Left ventricle myocardium inferior (tissue), 1 donor: ENCODE measurements around the gene EYA2. TPM values are rescaled to one million over a fixed set of nuclear protein-coding genes. Genes with fewer than 3 reads are reported as not detected.

ENCODE experiments used
- DNase-seq: peaks from one replicate; pipeline ENCODE4 v3.0.0-alpha.2; 2020
- H3K27ac ChIP-seq: fragments of 200-600 bp; replicated peaks from 2 replicates; pipeline ENCODE4 v1.8.0; 2021
- H3K27me3 ChIP-seq: fragments of 200-600 bp; 2 replicates; pipeline ENCODE4 v1.8.0; 2021; ENCODE audit warnings: low read depth
- H3K36me3 ChIP-seq: fragments of 200-600 bp; 2 replicates; pipeline ENCODE4 v1.8.0; 2021
- H3K4me1 ChIP-seq: fragments of 200-600 bp; 2 replicates; pipeline ENCODE4 v1.8.0; 2021
- H3K4me3 ChIP-seq: fragments of 200-600 bp; 2 replicates; pipeline ENCODE4 v1.8.0; 2021; ENCODE audit warnings: mild to moderate bottlenecking, moderate library complexity
- H3K9me3 ChIP-seq: fragments of 200-600 bp; replicated peaks from 2 replicates; pipeline ENCODE4 v1.8.0; 2021
- intact Hi-C: fragments of 100-400 bp; cut with micrococcal nuclease; formaldehyde crosslinking; loops from one replicate; pipeline ENCODE4 v1.11.0; 2022
- total RNA-seq: library from RNA; stranded (reverse); fragmentation: NEBNext Ultra II Directional; extraction: Animal tissue kit (Norgen Biotek cat#: 25700); gene quantifications from one replicate; pipeline ENCODE4 v1.2.1, GENCODE V29; 2021
- TF ChIP-seq, protein P1 (sequence below): fragments of 200-600 bp; IDR thresholded peaks from 2 replicates; pipeline ENCODE4 v1.8.0; 2021; ENCODE audit warnings: antibody characterized with exemption, mild to moderate bottlenecking, borderline replicate concordance
- donor health status: DM: no; HTN: yes; CAD: no; lungs with severe emphysema.

The EYA2 gene
- total RNA-seq, 1 donor from 2014 or later, result 0.63 TPM

DNA sequence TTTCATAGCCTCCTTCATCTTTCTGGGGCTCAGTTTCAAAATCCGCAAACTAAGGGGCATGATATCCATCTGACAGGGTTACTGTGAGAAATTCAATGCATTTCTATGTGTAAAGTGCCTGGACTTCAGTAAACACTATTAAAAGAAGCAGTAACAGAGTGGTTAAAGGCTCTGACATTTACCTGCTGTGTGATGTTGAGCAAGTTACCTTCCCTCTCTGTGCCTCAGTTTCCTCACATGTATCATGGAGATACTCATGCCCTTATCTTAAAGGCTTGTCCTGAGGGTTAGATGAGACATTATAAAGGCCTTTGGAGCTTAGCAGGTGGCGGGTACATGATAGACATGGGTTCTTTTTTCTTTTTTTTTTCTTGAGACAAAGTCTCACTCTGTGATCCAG, 46.8 kb downstream of the EYA2 start:
- Histone ChIP-seq H3K36me3 (no peaks in the 10 kb centered on the region), H3K4me3 (no peak overlapping the region), H3K27ac (no peak overlapping the region), H3K4me1 (peaks cover 3% of the 10 kb centered on the region), H3K27me3 (peaks cover 60% of the 10 kb centered on the region), H3K9me3 (no peaks in the 10 kb centered on the region)
- intact Hi-C loops, result no loop called here
- DNase-seq, result no peak
- TF ChIP-seq, protein P1, sequence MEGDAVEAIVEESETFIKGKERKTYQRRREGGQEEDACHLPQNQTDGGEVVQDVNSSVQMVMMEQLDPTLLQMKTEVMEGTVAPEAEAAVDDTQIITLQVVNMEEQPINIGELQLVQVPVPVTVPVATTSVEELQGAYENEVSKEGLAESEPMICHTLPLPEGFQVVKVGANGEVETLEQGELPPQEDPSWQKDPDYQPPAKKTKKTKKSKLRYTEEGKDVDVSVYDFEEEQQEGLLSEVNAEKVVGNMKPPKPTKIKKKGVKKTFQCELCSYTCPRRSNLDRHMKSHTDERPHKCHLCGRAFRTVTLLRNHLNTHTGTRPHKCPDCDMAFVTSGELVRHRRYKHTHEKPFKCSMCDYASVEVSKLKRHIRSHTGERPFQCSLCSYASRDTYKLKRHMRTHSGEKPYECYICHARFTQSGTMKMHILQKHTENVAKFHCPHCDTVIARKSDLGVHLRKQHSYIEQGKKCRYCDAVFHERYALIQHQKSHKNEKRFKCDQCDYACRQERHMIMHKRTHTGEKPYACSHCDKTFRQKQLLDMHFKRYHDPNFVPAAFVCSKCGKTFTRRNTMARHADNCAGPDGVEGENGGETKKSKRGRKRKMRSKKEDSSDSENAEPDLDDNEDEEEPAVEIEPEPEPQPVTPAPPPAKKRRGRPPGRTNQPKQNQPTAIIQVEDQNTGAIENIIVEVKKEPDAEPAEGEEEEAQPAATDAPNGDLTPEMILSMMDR, result no peak

DNA sequence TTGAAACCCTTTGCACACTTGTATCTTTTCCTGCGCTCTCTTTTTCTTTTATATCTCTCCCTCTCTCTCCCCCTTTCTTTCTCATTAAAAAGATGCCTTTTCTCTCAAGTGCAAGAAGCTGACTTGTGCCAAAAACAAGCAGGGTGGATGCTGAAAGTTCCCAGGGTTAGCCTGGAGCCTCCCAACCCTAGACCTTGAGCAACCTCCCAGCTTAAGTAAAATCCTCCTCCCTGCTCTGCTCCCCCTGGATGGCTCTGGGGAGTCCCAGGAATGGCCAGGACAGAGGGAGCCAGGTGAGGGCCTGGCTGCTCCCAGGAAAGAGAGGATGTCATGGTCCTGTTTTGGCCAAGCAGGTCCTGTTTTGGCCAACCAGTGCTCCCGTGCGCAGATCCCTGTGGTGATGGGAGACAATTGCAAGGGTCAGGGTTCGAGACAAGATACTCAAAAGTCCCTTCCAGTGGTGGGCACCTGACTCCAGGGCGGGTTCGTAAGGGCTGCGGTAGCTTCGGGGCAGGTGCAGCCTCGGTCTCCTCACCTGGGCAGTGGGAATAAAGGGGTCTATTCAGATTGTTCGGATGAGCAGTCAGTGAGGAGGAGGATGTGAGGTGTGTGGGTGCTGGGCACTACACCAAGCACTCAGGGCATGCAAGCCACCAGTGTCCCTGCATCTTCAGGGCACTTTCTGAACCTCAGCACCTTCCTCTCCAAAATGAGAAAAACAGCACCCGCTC, 49.4 kb downstream of the EYA2 start:
- Histone ChIP-seq H3K36me3 (no peaks in the 10 kb centered on the region), H3K27me3 (peaks cover 65% of the 10 kb centered on the region), H3K4me1 (peaks cover 3% of the 10 kb centered on the region), H3K9me3 (no peaks in the 10 kb centered on the region), H3K27ac (no peak overlapping the region), H3K4me3 (no peak overlapping the region)
- TF ChIP-seq, protein P1, result no peak
- DNase-seq, result no peak
- intact Hi-C loops, result no loop called here

GRCh38 chr20:46945465-46945864, 50.8 kb downstream of the EYA2 start:
- Histone ChIP-seq H3K27ac (no peak overlapping the region), H3K36me3 (no peaks in the 10 kb centered on the region), H3K27me3 (peaks cover 73% of the 10 kb centered on the region), H3K4me1 (peaks cover 3% of the 10 kb centered on the region), H3K4me3 (no peak overlapping the region), H3K9me3 (no peaks in the 10 kb centered on the region)
- TF ChIP-seq, protein P1, result no peak
- no peak for DNase-seq
- intact Hi-C loops, result no loop called here

DNA sequence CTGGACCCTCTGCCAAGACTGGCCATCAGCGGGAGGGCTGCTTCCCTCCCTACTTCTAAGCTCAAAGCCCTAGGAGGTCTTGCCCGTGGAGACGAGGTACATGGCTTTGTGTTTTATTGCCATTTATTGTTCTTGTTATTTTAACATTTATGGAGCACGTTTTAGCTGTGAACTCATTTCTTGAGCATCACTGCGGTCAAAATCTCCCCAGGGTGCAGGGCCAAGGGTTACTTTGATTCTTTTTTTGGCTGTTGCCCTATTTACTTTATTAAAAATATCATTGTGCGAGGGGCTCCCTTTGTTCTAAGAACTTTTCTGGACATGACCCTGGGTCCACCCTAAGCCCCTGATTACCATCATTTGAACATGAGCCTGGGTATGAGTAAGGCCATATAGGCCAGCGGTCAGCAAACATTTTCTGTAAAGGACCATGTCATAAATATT, 51.6 kb downstream of the EYA2 start:
- no peak overlapping the region for H3K4me3 ChIP-seq
- no peaks in the 10 kb centered on the region for H3K36me3 ChIP-seq
- no peaks in the 10 kb centered on the region for H3K9me3 ChIP-seq
- no peak for DNase-seq
- TF ChIP-seq, protein P1, result no peak
- H3K4me1 ChIP-seq, result peaks cover 3% of the 10 kb centered on the region
- intact Hi-C loops, result no loop called here
- peaks cover 73% of the 10 kb centered on the region for H3K27me3 ChIP-seq
- no peak overlapping the region for H3K27ac ChIP-seq

GRCh38 chr20:46946796-46947195, 52.2 kb downstream of the EYA2 start:
- H3K36me3 ChIP-seq, result no peaks in the 10 kb centered on the region
- peaks cover 3% of the 10 kb centered on the region for H3K4me1 ChIP-seq
- H3K27ac ChIP-seq, result no peak overlapping the region
- no peak for DNase-seq
- intact Hi-C loops, result no loop called here
- H3K9me3 ChIP-seq, result no peaks in the 10 kb centered on the region
- TF ChIP-seq, protein P1, result no peak
- H3K27me3 ChIP-seq, result peaks cover 75% of the 10 kb centered on the region
- H3K4me3 ChIP-seq, result no peak overlapping the region
